Measurements from ENCODE around the gene ABHD12.

DNA sequence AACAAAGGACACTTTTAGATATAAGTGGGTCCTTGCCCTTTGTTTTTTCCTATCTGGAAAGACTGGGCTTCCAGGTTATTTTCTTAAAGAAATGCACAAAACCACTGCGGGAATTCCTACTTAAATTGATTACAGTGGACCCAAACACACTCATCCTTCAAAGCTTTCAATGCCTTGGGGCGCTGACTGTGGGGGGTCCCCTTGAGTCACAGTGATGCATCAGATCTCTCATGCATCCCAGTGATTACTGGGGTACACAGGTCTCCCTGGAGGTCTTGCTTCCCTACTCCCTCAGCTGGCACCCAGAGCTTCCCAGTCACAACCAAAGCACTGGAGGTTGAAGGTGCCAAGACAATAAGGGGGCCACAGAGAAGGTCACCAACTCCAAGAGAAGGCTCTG is 20.7 kb downstream of the ABHD12 start:
- TF ChIP-seq BHLHE40 (IDR thresholded peaks at IDR 0.05; ENCODE audit: borderline replicate concordance in 1 of 2, low read depth in 2 of 2, low read length in 1 of 2) (no peak), CHD4 (IDR thresholded peaks at IDR 0.05) (no peak), HDAC2 (IDR thresholded peaks at IDR 0.05) (no peak), POLR2A (IDR thresholded peaks at IDR 0.05; ENCODE audit: low read depth, low read length) (no peak), YBX1 (IDR thresholded peaks at IDR 0.05) (no peak), SREBF2 (IDR thresholded peaks at IDR 0.05; ENCODE audit: low read length) (no peak), SIN3A (IDR thresholded peaks at IDR 0.05; ENCODE audit: low read depth, low read length) (no peak), CREM (IDR thresholded peaks at IDR 0.05; ENCODE audit: low read depth) (no peak), SMC3 (IDR thresholded peaks at IDR 0.05; ENCODE audit: borderline replicate concordance, low read length) (no peak)
- TF ChIP-seq, protein P1, sequence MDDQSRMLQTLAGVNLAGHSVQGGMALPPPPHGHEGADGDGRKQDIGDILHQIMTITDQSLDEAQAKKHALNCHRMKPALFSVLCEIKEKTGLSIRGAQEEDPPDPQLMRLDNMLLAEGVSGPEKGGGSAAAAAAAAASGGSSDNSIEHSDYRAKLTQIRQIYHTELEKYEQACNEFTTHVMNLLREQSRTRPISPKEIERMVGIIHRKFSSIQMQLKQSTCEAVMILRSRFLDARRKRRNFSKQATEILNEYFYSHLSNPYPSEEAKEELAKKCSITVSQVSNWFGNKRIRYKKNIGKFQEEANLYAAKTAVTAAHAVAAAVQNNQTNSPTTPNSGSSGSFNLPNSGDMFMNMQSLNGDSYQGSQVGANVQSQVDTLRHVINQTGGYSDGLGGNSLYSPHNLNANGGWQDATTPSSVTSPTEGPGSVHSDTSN (IDR thresholded peaks at IDR 0.05; ENCODE audit: insufficient replicate concordance, low read depth, low read length), result no peak
